Activated gamma-delta T cell (primary cell): ENCODE measurements around the gene KCP.
"Not testable (repeated sequence)": the region's sequence is repeated elsewhere in the genome, so short reads cannot be mapped to it uniquely, and the experiment has no call there.

ENCODE experiments used
- DNase-seq: peaks from one replicate; lab custom pipeline; 2025; lab: John Stamatoyannopoulos, UW

The KCP gene

GRCh38 chr7:128921866-128922440 lies 11.4 kb upstream of the KCP start:
- DNase-seq, result no peak

DNA sequence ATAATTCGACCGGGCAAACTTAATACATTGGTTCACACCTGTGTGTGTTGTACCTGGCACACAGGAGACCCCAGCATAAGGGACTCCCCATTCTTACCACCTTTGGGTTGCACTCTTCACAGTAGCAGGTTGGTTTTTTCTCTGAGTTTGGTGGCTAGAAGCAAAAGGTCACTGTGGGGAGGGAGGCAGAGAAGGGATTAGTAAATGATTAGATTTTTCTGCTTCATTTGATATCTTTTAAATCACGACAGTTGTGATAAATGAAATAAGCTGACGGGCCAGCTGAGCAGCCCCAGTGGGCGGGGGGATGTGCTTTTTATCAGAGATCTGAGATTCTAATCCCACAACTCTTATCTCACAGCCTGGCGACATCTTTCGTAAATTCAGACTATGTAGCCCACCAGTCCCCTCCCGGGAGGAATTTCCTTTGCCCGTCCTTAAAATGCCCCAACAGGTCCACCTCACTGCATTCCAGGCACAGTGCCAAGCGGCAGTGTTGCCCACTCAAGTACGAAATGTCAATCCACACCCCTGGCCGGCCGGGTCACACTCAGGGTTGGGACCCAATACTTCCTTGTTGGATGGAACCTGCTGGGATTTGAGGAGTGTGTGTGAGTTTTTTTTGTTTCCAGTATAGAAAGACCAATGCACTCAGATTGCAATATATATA lies 10.5 kb upstream of the KCP start:
- no peak for DNase-seq

GRCh38 chr7:128919881-128920799 lies 9.6 kb upstream of the KCP start:
- DNase-seq, result no peak

GRCh38 chr7:128919241-128919640 lies 8.7 kb upstream of the KCP start:
- DNase-seq, result no peak

- DNase-seq, result no peak
These were observed 7.6 kb upstream of the KCP start for GRCh38 chr7:128918016-128918665.

DNA sequence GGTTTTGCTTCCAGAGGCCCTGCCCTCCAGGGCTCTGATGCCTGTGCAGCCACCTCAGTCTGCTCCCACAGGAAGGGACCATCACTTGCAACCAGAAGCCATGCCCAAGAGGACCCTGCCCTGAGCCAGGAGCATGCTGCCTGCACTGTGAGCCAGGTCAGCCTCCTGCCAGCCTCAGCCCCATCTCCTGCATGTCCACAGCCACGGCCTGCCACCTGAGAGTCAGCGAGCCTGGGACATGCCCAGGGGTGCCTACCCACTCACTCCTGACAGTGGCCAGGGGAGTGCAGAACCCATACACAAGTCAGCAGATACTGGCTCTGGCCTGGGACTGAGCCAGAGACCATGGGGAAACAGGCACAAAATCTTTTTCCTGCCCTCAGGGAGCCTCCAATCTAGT lies 6.6 kb upstream of the KCP start:
- DNase-seq, result no peak

GRCh38 chr7:128916643-128916915 lies 6.1 kb upstream of the KCP start:
- DNase-seq, result no peak

DNA sequence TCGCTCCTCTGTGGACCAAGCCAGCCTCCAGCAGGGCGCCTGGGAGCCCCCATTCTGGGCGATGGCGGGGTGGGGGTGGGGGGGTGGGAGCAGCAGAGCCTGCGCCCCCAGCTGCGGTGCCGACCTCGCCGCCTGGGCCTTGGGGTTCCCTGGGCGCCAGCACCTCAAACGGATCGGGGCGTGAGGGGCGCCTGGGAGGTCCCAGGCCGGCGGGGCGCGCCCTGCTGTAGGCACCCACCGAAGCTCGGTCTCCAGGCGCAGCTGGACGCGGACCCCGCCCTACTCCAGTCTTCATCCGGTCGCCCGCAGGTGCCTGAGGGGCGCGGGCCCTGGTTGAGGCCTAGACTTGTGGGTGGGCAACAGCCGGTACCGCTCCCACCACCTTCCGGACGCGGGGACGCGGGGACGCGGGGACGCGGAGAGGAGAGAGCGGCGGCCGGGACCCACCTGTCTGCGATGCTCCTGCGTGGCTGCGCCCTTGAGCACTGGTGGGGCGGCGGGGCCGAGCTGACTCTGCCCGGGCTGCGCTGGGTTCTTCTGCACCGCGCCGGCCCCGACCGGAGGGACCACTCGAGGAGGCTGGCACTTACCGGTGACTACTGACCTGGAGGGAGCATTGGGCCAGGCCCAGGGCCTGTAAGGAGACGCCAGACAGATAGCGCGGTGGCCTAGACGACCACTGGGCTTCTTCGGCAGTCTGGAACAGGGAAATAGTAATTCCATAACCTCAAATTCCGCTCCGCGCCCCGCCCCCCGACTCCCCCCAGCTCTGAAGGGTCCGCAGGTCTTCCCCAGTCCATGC lies 5.5 kb upstream of the KCP start:
- DNase-seq, result no peak

DNA sequence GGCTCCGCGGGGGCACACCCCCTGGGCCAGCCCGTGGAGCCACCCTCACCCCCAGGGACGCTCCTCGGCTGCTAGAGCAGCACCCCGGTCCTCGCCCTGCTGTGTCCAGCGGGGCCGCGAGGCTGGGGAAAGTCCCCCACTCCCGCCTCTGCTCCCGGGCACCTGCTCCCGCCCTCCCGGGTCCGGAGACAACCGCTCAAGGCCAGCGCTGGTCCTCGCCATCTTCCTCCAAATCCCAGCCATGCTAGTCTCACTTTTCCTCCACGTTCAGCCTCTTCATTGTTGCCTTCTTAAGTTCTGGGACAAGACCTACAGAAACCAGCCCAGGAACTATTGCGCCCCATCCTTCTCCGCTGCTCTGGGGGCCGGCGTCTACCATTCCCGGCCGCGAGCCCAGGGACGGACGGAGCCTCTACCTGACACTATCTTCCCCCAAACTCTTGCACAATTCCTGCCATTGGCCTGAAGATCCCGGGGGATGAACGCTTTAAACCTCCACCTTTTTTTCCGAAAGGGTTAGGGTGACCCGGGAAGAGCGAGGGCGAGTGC lies 4.8 kb upstream of the KCP start:
- no peak for DNase-seq

DNA sequence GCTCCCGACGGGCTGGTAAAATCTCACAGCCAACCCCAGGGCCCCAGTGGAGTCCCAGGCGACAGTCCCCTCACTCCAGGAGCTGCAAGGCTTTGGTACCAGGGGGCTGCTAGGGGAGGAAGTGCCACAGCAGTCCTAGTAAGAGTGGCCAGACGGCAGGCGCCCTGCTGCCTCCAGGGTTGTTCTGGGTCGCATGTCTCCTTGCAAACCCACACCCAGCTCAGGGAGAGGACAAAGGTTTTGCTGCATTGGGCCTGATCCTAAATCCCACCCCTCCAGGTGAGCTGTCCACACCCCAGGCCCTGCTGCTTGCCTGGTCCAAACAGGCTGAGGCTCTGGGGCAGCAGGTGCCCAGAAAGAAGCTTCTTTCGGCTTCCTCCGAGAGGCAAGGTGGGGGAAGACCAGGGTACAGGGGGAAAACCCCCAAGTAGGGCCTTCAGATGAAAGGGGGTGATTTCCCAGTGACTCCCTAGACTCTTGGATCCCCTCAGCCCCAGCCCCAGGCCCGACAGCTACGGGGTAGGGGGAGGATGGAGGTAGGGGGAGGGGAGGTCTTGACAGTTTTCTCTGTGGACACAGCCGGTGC lies 4.2 kb upstream of the KCP start:
- no peak for DNase-seq

DNA sequence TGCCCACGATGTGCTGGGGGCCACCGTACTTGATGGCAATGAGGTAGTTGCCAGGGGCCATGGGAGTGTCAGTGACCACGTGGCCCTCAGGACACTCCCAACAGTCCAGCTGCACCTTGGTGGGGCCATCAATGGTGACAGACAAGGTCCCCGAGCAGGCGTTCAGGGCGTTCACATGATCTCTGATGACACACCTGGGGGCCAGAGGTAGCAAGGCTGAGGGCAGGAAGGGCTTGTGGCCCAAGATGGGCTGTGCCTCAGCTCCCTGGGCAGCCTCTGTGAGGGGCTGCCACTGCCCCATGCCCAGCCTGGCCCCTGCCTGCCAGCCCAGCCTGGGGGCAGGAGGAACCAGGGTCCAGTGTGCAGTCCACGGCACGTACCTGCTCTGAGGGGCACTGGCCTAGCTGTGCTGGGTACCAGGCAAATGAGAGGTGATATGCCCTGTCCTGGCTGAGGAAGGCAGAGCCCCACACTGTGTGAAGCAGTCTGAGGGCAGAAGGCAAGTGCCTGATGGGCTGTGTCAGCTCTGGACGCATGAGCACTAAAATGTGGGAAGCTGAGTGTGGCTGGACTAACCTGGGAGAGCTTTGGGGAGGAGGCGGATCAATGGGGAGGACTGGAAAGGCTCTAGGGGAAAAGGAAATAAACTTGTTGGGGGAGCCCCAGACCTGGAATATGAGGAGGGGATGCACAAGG lies 3.5 kb upstream of the KCP start:
- DNase-seq, result no peak

- DNase-seq, result not testable (repeated sequence)
These were observed 2.4 kb upstream of the KCP start for GRCh38 chr7:128912709-128913495.

GRCh38 chr7:128912281-128912680 lies 1.8 kb upstream of the KCP start:
- no peak for DNase-seq

GRCh38 chr7:128911423-128912031 lies 1.0 kb upstream of the KCP start:
- no peak for DNase-seq

DNA sequence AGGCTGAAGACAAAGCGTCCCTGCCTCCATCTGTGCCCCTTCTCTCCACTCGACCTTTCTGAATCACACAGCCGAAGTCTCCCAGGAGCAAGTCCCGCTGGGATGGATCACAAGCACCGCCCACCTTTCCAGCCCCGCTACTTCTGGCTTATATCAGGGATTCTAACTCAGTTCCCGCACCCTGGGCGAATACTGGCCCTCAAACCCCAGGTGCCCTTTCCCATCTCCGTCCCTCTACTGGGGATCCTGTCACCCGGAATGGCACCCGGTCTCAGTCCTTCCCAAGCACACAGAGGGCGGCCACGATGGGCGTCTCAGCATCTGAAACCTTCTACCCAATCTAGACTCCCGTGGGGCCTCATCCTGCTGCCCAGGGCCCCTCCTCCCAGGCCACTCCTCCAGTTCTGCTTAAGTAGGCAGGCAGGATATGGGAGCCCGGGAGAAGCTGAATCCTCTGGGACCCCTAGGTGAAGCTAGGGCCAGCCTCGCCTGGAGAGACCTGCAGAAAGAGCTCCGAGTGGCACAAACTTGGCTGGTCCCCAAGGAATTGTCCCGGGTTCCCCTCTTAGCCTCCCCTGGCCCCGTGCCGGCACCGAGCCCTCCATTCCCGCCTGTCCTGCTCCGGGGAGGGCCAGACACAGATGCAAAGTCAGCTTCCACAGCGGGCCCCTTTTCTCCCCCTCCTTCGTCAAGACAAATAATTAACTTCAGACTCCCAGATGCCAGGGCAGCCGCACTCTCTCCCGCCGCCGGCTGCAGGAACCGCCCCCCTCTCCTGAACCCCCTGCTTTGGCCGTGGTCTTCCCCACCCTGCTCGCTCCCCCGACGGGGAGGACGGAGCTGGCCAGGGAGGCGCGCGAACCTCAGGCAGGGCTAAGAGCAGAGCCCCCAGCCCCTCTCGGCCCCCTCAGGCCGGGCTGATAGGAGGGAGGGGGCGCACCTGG lies 612 bp downstream of the KCP start:
- no peak for DNase-seq

DNA sequence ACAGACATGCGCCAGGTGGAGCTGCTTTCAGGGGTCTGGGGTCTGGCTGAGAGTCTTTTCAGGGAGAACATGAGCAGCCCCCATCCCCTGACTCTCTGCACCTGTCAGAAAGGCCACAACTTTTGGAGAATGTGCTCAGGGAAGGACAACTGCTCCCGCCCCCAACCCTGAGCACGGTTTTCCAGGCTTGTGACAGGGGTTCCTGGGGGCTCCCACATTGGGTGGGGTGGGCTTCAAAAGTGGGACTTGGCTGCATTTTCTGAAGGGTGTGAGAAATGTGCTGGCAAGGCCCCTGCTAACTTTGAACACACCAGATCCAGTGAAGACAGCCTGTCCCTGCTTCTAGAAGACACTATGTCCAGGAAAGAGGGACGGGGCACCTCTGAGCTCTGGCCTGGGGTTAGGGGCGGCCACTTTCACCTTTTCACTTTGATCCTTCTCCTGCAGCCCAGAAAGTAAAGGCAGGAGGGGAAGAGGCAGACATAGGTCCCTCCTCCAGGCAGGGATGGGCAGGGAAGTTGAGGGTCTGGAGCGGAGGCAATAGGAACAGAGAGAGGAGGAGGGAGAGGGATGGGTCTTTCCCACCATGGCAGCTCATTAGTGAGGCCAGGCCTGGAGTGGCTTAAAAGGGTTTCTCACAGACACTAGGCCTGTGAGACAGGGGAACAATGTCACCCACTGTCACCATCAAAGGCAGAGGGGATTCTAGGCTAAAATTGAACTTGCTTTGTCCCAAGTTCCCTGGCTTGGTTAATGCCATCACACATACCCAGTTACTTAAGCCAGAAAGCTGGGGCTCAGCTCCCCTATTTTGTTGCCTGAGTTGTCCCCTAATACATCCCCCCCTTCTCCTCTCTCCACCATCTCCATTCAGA lies 1.5 kb downstream of the KCP start:
- DNase-seq, result no peak
